Measurements from ENCODE around the gene KRTAP5-8.
"Not testable (repeated sequence)": the region's sequence is repeated elsewhere in the genome, so short reads cannot be mapped to it uniquely, and the experiment has no call there.

DNA sequence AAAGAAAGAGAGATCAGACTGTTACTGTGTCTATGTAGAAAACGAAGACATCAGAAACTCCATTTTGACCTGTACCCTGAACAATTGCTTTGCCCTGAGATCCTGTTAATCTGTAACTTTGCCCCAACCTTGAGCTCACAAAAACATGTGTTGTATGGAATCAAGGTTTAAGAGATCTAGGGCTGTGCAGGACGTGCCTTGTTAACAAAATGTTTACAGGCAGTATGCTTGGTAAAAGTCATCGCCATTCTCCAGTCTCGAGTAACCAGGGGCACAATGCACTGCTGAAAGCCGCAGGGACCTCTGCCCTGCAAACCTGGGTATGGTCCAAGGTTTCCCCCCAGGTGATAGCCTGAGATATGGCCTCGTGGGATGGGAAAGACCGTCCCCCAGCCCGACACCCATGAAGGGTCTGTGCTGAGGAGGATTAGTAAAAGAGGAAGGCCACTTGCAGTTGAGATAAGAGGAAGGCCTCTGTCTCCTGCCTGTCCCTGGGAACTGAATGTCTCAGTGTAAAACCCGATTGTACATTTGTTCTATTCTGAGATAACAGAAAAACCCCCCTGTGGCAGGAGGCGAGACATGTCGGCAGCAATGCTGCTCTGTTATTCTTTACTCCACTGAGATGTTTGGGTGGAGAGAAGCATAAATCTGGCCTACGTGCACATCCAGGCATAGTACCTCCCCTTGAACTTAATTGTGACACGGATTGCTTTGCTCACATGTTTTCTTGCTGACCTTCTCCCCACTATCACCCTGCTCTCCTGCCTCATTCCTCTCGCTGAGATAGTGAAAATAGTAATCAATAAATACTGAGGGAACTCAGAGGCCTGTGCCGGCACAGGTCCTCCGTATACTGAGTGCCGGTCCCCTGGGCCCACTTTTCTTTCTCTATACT lies 2.9 kb upstream of the KRTAP5-8 start:
- TF ChIP-seq POLR2A (IDR thresholded peaks at IDR 0.05): not testable (repeated sequence)
- TF ChIP-seq, protein P1, sequence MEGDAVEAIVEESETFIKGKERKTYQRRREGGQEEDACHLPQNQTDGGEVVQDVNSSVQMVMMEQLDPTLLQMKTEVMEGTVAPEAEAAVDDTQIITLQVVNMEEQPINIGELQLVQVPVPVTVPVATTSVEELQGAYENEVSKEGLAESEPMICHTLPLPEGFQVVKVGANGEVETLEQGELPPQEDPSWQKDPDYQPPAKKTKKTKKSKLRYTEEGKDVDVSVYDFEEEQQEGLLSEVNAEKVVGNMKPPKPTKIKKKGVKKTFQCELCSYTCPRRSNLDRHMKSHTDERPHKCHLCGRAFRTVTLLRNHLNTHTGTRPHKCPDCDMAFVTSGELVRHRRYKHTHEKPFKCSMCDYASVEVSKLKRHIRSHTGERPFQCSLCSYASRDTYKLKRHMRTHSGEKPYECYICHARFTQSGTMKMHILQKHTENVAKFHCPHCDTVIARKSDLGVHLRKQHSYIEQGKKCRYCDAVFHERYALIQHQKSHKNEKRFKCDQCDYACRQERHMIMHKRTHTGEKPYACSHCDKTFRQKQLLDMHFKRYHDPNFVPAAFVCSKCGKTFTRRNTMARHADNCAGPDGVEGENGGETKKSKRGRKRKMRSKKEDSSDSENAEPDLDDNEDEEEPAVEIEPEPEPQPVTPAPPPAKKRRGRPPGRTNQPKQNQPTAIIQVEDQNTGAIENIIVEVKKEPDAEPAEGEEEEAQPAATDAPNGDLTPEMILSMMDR (IDR thresholded peaks at IDR 0.05 in 4 of 5, conservative IDR thresholded peaks at IDR 0.05 in 1 of 5): not testable (repeated sequence)

All from gastrocnemius medialis (tissue), 4 donors.